Esophagus muscularis mucosa (tissue), 4 donors: ENCODE data around the gene CNR1.

Experiments
- CTCF ChIP-seq, 3 experiments: fragments of 200-600 bp in 2 of 3; fragments of 450-650 bp in 1 of 3; sonication (generic) in 2 of 3; IDR thresholded peaks; one replicate each; pipeline ENCODE4 v1.5.1; 2017 to 2019; ENCODE audit warnings: antibody characterized with exemption in 3 of 3, mild to moderate bottlenecking in 2 of 3, moderate library complexity in 1 of 3
- EP300 ChIP-seq: sonication (generic); formaldehyde crosslinking; IDR thresholded peaks from one replicate; pipeline ENCODE4 v1.6.1; 2017; ENCODE audit warnings: antibody characterized with exemption
- POLR2A ChIP-seq: fragments of 450-650 bp; IDR thresholded peaks from one replicate; pipeline ENCODE4 v1.6.1; 2017; ENCODE audit warnings: antibody characterized with exemption, moderate library complexity, mild to moderate bottlenecking, low read depth
- POLR2AphosphoS5 ChIP-seq, 2 donors: sonication (generic); formaldehyde crosslinking; IDR thresholded peaks; one replicate each; pipeline ENCODE4 v1.6.1; 2017; ENCODE audit warnings: antibody characterized with exemption in 2 of 2

GRCh38 chr6:88157106-88157505, 9.0 kb downstream of the CNR1 start:
- no peak for TF ChIP-seq POLR2AphosphoS5 (IDR thresholded peaks at IDR 0.05)
- TF ChIP-seq CTCF (IDR thresholded peaks at IDR 0.05), result no peak
- TF ChIP-seq POLR2A, result no peak
- no peak for TF ChIP-seq EP300
